Endothelial cell of umbilical vein (primary cell): Measurements from ENCODE around the gene FOXP1. TPM values are rescaled to one million over a fixed set of nuclear protein-coding genes. Genes with fewer than 3 reads are reported as not detected.

Experiments
- BruUV-seq: library from RNA; stranded (reverse); fragments of 400-500 nt; replicated peaks from 2 replicates; lab custom pipeline; 2021; lab: Mats Ljungman, UMichigan
- CTCF ChIA-PET: fragments of 300-600, 350-600 bp; sonication (Branson Sonifier 250); formaldehyde crosslinking; loops from one replicate; lab custom pipeline; 2021; ENCODE audit warnings: antibody characterized with exemption, inconsistent platforms; lab: Charles Lee
- POLR2A ChIA-PET: fragments of 300-600, 350-600 bp; sonication (Branson Sonifier 250); formaldehyde crosslinking; loops from one replicate; lab custom pipeline; 2021; ENCODE audit warnings: antibody characterized with exemption, inconsistent platforms; lab: Charles Lee
- DNase-seq: peaks from one replicate; pipeline ENCODE4 v3.0.0-alpha.2; 2011; ENCODE audit warnings: low read depth, low spot score
- FAIRE-seq: peaks from 2 replicates; lab custom pipeline; 2011; peaks lifted over from hg19 to GRCh38; lab: Jason Lieb, UNC
- H2AFZ ChIP-seq: 2 replicates; pipeline ENCODE4 v1.6.0; 2012; ENCODE audit warnings: low read depth, low read length, control low read depth, inconsistent platforms
- H3K27ac ChIP-seq: 2 replicates; pipeline ENCODE4 v1.5.1; 2011; ENCODE audit warnings: low read depth, mild to moderate bottlenecking, control low read depth, low read length, moderate library complexity; ENCODE audit not compliant: insufficient read depth
- H3K27me3 ChIP-seq, 2 experiments: 2 replicates each; pipeline versions ENCODE4 v1.6.0 to v1.6.1; 2011; ENCODE audit warnings: low read length in 2 of 2, mixed read lengths in 1 of 2; ENCODE audit not compliant: control insufficient read depth in 2 of 2, insufficient read depth in 2 of 2
- H3K36me3 ChIP-seq, 2 experiments: 2 replicates in 1 of 2; 3 replicates in 1 of 2; pipeline ENCODE4 v1.5.1; 2011; ENCODE audit warnings: low read length in 2 of 2, mild to moderate bottlenecking in 1 of 2, moderate library complexity in 1 of 2; ENCODE audit not compliant: control insufficient read depth in 2 of 2, insufficient read depth in 2 of 2; ENCODE audit errors: extremely low read depth in 1 of 2
- H3K4me1 ChIP-seq: 3 replicates; pipeline ENCODE4 v1.5.1; 2011; ENCODE audit warnings: mild to moderate bottlenecking, low read length; ENCODE audit not compliant: control insufficient read depth, insufficient read depth; ENCODE audit errors: extremely low read depth
- H3K4me2 ChIP-seq: 2 replicates; pipeline ENCODE4 v1.6.1; 2011; ENCODE audit warnings: low read length, control low read depth, mixed read lengths; ENCODE audit not compliant: insufficient read depth
- H3K4me3 ChIP-seq, 3 experiments: fragments of 200-600 bp in 1 of 3; sonication (generic), shearing (Covaris generic) in 1 of 3; replicated peaks in 1 of 3; 2 replicates each; pipeline ENCODE4 v1.5.1; 2011 to 2016; ENCODE audit warnings: control low read depth in 3 of 3, low read length in 3 of 3, mild to moderate bottlenecking in 2 of 3, inconsistent platforms in 1 of 3, low read depth in 1 of 3, moderate library complexity in 1 of 3; ENCODE audit not compliant: insufficient read depth in 1 of 3
- H3K79me2 ChIP-seq: 2 replicates; pipeline ENCODE4 v1.6.0; 2012; ENCODE audit warnings: low read length, inconsistent platforms; ENCODE audit not compliant: control insufficient read depth, insufficient read depth
- H3K9ac ChIP-seq: replicated peaks from 2 replicates; pipeline ENCODE3; 2011; ENCODE audit warnings: low read length, control low read depth; ENCODE audit not compliant: insufficient read depth; ENCODE audit errors: extremely low read depth
- H3K9me1 ChIP-seq: replicated peaks from 3 replicates; pipeline ENCODE4 v1.6.0; 2011; ENCODE audit warnings: mild to moderate bottlenecking, low read length; ENCODE audit not compliant: control insufficient read depth, insufficient read depth; ENCODE audit errors: extremely low read depth
- H3K9me3 ChIP-seq: replicated peaks from 2 replicates; pipeline ENCODE4 v1.5.1; 2012; ENCODE audit warnings: low read length, inconsistent platforms; ENCODE audit not compliant: control insufficient read depth, insufficient read depth
- H4K20me1 ChIP-seq: replicated peaks from 2 replicates; pipeline ENCODE3; 2011; ENCODE audit warnings: mild to moderate bottlenecking, low read length; ENCODE audit not compliant: control insufficient read depth, insufficient read depth; ENCODE audit errors: extremely low read depth
- EZH2 ChIP-seq: IDR thresholded peaks from 2 replicates; pipeline ENCODE4 v1.6.1; 2012; ENCODE audit warnings: borderline replicate concordance, low read depth, mild to moderate bottlenecking, moderate library complexity, low read length, inconsistent platforms; ENCODE audit not compliant: severe bottlenecking
- FOS ChIP-seq: IDR thresholded peaks from 2 replicates; pipeline ENCODE4 v1.6.1; 2011; ENCODE audit warnings: mild to moderate bottlenecking, low read length, moderate library complexity, borderline replicate concordance; ENCODE audit not compliant: insufficient read depth
- GATA2 ChIP-seq: IDR thresholded peaks from 2 replicates; pipeline ENCODE4 v1.7.0; 2011; ENCODE audit warnings: low read depth, mild to moderate bottlenecking, moderate library complexity, mixed read lengths, low read length; ENCODE audit not compliant: insufficient read length, insufficient read depth
- JUN ChIP-seq: IDR thresholded peaks from 2 replicates; pipeline ENCODE4 v1.6.1; 2011; ENCODE audit warnings: borderline replicate concordance, low read depth; ENCODE audit not compliant: insufficient read length, insufficient read depth
- MYC ChIP-seq: IDR thresholded peaks from one replicate; pipeline ENCODE4 v1.6.1; 2011; ENCODE audit warnings: mild to moderate bottlenecking, low read depth, low read length
- POLR2A ChIP-seq: IDR thresholded peaks from 2 replicates; pipeline ENCODE4 v1.6.1; 2012; ENCODE audit warnings: low read depth, mild to moderate bottlenecking, control low read depth, low read length
- POLR2AphosphoS5 ChIP-seq: IDR thresholded peaks from 2 replicates; pipeline ENCODE4 v1.6.1; 2012; ENCODE audit warnings: low read depth, mild to moderate bottlenecking, control low read depth, low read length, moderate library complexity; ENCODE audit not compliant: insufficient read depth
- dilution Hi-C: fragments of 300-500 bp; cut with MboI; formaldehyde crosslinking; loops from one replicate; pipeline ENCODE4 v1.15.0; 2019; ENCODE audit warnings: low sequenced_read_pairs; ENCODE audit not compliant: extremely low pct_ligation_motif_present
- intact Hi-C: fragments of 100-400 bp; cut with micrococcal nuclease; formaldehyde crosslinking; loops from one replicate; pipeline ENCODE4 v1.10.0; 2022
- polyA plus RNA-seq, 4 experiments: library from polyadenylated mRNA; depleted of rRNA in 3 of 4; stranded (reverse) in 3 of 4; unstranded in 1 of 4; fragments of >200 nt; gene quantifications; 2 replicates each; pipeline versions ENCODE4 v1.2.1 to v1.2.3, GENCODE V29; 2011 to 2012; ENCODE audit warnings: missing spikeins in 1 of 4
- total RNA-seq: library from RNA; stranded (reverse); gene quantifications from 2 replicates; pipeline ENCODE4 v1.2.3, GENCODE V29; 2021
- TF ChIP-seq, protein P1 (sequence below), 2 donors: IDR thresholded peaks; 1 replicate in 1 of 2; 2 replicates in 1 of 2; pipeline ENCODE4 v1.5.1; 2011; ENCODE audit warnings: low read length in 2 of 2, mild to moderate bottlenecking in 2 of 2, moderate library complexity in 2 of 2, control low read depth in 1 of 2, inconsistent platforms in 1 of 2, low read depth in 1 of 2; ENCODE audit not compliant: insufficient read depth in 1 of 2; ENCODE audit errors: extremely low read depth in 1 of 2
- TF ChIP-seq, protein P2 (sequence below): IDR thresholded peaks from 2 replicates; pipeline ENCODE4 v1.6.1; 2011; ENCODE audit not compliant: insufficient read depth, insufficient read length

Gene FOXP1
- total and polyA plus RNA-seq, 2 donors (not counting 3 experiments of a cell fraction or from before 2014, with no cell fraction given), result 41.0 to 107 TPM

DNA sequence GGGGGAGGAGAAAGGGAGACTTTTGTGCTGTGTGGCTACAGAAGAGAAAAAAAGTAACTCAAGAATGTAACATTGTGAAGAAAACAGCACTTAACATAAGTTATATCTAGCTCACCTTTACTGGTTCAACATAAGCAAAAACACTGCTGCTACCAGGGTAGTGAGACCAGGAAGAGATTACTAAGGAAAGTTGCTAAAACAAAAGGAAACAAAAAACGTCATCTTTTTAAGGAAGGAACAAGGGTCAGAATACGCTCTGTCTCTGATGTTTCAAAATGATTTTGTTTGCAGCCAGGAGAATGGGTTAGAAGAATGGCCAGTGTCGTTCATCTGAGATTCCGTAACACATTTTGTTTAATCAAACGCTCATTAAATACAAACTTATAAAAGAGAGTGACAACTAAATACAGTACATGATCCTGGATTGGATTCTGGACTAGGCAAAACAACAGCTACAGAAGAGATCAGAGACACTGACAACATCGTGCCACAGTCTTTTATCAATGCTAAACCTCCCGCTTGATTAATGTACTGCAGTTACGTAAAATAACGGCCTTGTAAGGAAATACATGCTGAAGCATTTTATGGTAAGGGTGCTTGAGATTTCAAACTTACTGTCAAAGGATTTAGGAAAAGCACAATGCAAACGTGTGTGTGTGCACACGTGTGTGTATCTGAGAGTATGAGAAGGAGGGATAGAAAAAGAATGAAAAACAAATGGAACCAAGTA lies 67.7 kb downstream of the FOXP1 start:
- H3K9me1 ChIP-seq, result no peaks in the 10 kb centered on the region
- H2AFZ ChIP-seq, result peak overlapping the region; percentile 70
- H3K9me3 ChIP-seq, result no peaks in the 10 kb centered on the region
- BruUV-seq, result TSS peak; percentile 52
- no peaks in the 10 kb centered on the region for H3K36me3 ChIP-seq
- peak overlapping the region; percentile 82 for H3K4me2 ChIP-seq
- dilution Hi-C loops, result no loop called here
- H3K79me2 ChIP-seq, result no peaks in the 10 kb centered on the region
- peak overlapping the region; percentile 72 for H3K27ac ChIP-seq
- FAIRE-seq (peak; percentile 92), DNase-seq (peak; percentile 82)
- TF ChIP-seq, protein P1, sequence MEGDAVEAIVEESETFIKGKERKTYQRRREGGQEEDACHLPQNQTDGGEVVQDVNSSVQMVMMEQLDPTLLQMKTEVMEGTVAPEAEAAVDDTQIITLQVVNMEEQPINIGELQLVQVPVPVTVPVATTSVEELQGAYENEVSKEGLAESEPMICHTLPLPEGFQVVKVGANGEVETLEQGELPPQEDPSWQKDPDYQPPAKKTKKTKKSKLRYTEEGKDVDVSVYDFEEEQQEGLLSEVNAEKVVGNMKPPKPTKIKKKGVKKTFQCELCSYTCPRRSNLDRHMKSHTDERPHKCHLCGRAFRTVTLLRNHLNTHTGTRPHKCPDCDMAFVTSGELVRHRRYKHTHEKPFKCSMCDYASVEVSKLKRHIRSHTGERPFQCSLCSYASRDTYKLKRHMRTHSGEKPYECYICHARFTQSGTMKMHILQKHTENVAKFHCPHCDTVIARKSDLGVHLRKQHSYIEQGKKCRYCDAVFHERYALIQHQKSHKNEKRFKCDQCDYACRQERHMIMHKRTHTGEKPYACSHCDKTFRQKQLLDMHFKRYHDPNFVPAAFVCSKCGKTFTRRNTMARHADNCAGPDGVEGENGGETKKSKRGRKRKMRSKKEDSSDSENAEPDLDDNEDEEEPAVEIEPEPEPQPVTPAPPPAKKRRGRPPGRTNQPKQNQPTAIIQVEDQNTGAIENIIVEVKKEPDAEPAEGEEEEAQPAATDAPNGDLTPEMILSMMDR (IDR thresholded peaks at IDR 0.05; ENCODE audit: extremely low read depth in 1 of 2, insufficient read depth in 1 of 2, low read depth in 1 of 2, low read length in 2 of 2), result no peak
- peak; percentile 36 for TF ChIP-seq JUN
- peak overlapping the region; percentile 54 for H3K9ac ChIP-seq
- intact Hi-C loops, result no loop called here
- peak overlapping the region in 1 of 3 experiments; percentile 22 for H3K4me3 ChIP-seq
- H3K4me1 ChIP-seq, result peaks cover 17% of the 10 kb centered on the region
- H3K27me3 ChIP-seq, result no peaks in the 10 kb centered on the region
- ChIA-PET CTCF (interaction anchor here (0.7 to 1.6 kb wide), 5 partner anchors 9 to 119 kb away, joined by 3 to 4 read pairs (median 3); no protein-coding TSS in a partner anchor), POLR2A (interaction anchor here (0.5 to 1.0 kb wide), 2 partner anchors 10 to 66 kb away, joined by 6 read pairs; no protein-coding TSS in a partner anchor)
- H4K20me1 ChIP-seq, result no peaks in the 10 kb centered on the region

DNA sequence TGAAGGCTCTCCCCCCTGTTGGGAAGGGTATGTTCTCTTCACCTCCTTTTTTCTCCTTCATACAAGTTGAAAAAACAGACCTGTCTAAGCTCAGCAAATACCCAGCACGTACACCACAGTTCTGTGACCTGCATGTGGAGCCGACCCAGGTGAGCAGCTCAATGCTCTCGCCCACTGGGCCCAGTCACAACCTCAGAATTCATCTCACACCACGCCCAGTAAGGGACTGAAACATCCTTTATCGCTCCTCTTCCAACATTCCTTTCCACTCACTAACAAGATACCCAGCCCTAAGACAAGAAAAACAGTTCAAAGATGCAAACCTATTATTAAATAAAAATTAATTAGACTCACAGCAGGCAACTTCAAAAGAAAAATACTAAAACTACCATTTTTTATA lies 68.9 kb downstream of the FOXP1 start:
- no peaks in the 10 kb centered on the region for H3K36me3 ChIP-seq
- H3K9ac ChIP-seq, result no peak overlapping the region
- no peaks in the 10 kb centered on the region for H3K9me1 ChIP-seq
- DNase-seq (no peak), FAIRE-seq (no peak)
- BruUV-seq, result no TSS peak
- intact Hi-C loops (loop anchor here (5.0 kb wide), 1 partner anchor 507 kb away; no protein-coding TSS in a partner anchor), dilution Hi-C loops (no loop called here)
- H3K4me3 ChIP-seq, result no peak overlapping the region
- no peaks in the 10 kb centered on the region for H3K27me3 ChIP-seq
- H3K9me3 ChIP-seq, result no peaks in the 10 kb centered on the region
- peaks cover 17% of the 10 kb centered on the region for H3K4me1 ChIP-seq
- no peaks in the 10 kb centered on the region for H4K20me1 ChIP-seq
- POLR2A ChIA-PET, result interaction anchor here (0.6 to 0.7 kb wide), 2 partner anchors 128 to 309 kb away, joined by 3 to 9 read pairs; no protein-coding TSS in a partner anchor
- CTCF ChIA-PET, result interaction anchor here (0.6 kb wide), 1 partner anchor 1172 kb away, joined by 3 read pairs; no protein-coding TSS in a partner anchor
- TF ChIP-seq, protein P2, sequence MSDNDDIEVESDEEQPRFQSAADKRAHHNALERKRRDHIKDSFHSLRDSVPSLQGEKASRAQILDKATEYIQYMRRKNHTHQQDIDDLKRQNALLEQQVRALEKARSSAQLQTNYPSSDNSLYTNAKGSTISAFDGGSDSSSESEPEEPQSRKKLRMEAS, result no peak
- TF ChIP-seq JUN (no peak), EZH2 (no peak), FOS (no peak), POLR2AphosphoS5 (no peak), MYC (no peak), POLR2A (no peak), GATA2 (no peak)
- TF ChIP-seq, protein P1 (IDR thresholded peaks at IDR 0.05; ENCODE audit: extremely low read depth in 1 of 2, insufficient read depth in 1 of 2, low read depth in 1 of 2, low read length in 2 of 2), result no peak
- H3K27ac ChIP-seq, result no peak overlapping the region
- no peak overlapping the region for H3K4me2 ChIP-seq
- H2AFZ ChIP-seq, result no peak overlapping the region
- H3K79me2 ChIP-seq, result no peaks in the 10 kb centered on the region
